OCI-M1 (cell line): Measurements from ENCODE around the gene ELL.
A peak's percentile ranks its signal among the peaks of the same experiment; 100 is the strongest.
"Not testable (repeated sequence)": the region's sequence is repeated elsewhere in the genome, so short reads cannot be mapped to it uniquely, and the experiment has no call there.

ENCODE experiments used
- DNase-seq: peaks from one replicate; lab custom pipeline; 2025; lab: John Stamatoyannopoulos, UW

ELL gene

GRCh38 chr19:18521692-18522123 is at the start of gene ELL:
Gene ELL (minus strand): TSS chr19:18522070. CDS start chr19:18522055, 15 bp downstream.
- DNase-seq: no peak

- no peak for DNase-seq
Measured at GRCh38 chr19:18568367-18568766, 46.5 kb upstream of the ELL start.

GRCh38 chr19:18566953-18567352 is 45.1 kb upstream of the ELL start:
- DNase-seq: no peak

DNA sequence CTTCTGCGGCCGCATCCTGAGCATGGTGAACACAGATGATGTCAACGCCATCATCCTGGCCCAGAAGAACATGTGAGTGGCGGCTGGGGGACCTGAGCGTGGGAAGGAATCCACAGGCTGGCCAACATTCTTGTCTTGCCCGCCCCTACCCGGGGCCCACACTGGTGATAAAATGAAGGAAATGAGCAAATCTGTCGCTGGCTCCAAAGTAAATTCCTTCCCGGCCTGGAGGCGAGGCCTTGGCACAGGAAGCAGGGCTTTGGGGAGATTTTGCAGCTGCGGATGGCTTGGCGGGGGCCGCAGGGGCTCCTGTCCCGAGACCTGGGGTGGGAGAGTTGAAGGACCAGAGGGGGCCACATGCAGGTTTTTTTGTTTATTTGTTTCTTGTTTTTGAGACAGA is 40.2 kb upstream of the ELL start:
- DNase-seq: no peak

- DNase-seq: no peak
Measured at GRCh38 chr19:18559685-18560084, 37.8 kb upstream of the ELL start.

DNA sequence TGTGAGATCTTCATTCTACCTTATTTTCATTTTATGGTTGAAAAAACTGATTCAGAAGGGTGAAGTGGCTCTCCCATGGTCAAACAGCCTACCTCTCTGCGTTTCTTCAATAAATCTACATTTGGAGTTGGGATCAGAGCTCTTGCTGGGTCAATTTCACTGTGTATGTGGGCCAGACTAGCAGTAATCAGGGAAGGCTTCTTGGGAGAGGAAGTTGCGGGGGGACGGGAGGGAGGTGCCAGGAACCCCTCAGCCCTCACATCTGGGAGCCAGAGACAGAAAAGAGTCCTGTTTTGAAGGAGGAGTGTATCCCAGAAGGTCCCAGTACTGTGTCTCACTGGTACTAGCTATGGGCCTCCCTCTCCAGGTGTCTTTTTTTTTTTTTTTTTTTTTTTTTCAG is 36.7 kb upstream of the ELL start:
- DNase-seq: no peak

GRCh38 chr19:18558202-18558555 is 36.3 kb upstream of the ELL start:
- DNase-seq: peak; percentile 37

DNA sequence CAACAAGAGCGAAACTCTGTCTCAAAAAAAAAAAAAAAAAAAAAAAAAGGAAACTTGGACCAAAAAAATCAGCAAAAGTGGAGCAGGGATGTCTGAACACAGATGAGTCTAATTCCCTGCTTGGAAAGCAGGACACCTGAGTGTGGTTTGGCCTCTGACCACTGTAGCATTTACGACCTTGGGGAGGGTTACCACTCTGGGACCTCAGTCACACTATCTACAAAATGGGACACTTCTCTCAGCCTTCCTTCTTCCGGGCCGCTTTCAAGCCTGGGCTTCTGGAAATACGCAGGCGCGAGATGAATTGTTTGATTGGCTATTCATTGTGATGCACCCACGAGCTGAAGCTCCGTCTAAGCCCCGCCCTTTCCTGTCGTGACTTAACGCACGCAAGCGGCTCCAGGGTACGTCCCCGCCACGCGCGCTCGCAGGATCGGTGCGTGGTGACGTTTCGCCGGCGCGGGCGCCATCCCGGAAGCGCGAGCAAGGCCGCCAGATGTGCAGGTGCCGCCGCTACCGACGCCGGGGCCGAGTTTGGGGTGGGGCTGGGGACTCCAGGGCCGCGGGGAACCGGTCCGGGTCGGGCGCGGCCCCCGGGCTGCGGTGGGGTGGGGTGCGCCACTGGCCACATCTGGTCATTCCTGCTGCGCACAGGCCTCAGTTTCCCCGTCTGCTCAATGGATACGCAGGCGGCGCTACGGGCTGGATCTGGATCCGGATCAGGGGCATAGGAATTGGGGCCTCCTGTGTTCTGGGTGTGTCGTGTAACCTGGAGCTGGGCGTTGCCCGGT is 35.7 kb upstream of the ELL start, which contains the start of gene KXD1:
Gene KXD1 (plus strand): TSS at position 460 of the 791 bp plus-strand sequence. CDS start 4,187 bp downstream, outside the sequence.
- DNase-seq: peak; percentile 98

GRCh38 chr19:18551631-18552030 is 29.8 kb upstream of the ELL start:
- no peak for DNase-seq

DNA sequence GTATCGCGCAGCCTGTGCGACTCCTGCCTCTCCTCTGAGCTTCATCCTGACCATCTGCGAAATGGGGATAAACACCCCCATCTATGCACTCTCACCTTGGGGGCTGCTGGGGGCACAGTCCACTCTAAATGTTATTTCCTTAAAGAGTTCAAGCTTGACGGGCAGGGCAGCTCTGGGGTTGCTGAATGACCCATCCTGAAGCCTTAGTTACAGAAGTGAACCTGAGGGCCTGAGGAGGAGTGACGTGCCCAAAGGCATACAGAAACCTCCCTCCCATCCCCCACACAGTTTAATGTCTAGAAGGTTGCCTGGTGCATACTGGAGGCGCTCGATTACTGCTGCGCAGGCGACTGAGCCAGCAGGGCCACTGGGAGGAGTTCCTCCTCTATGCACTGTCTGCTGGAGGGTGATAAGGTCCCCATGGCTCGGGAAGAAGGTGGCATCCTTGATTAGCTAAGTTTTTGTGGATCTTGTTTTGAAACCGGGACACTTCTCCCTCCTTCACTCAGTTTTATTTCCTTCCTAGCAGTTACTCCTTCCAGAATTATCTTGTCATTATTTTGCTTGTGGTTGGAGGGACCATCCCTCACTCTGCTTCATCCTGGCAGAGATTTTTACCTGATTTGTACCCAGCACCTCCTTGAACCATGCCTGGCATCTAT is 22.1 kb upstream of the ELL start:
- DNase-seq: peak; percentile 99

DNA sequence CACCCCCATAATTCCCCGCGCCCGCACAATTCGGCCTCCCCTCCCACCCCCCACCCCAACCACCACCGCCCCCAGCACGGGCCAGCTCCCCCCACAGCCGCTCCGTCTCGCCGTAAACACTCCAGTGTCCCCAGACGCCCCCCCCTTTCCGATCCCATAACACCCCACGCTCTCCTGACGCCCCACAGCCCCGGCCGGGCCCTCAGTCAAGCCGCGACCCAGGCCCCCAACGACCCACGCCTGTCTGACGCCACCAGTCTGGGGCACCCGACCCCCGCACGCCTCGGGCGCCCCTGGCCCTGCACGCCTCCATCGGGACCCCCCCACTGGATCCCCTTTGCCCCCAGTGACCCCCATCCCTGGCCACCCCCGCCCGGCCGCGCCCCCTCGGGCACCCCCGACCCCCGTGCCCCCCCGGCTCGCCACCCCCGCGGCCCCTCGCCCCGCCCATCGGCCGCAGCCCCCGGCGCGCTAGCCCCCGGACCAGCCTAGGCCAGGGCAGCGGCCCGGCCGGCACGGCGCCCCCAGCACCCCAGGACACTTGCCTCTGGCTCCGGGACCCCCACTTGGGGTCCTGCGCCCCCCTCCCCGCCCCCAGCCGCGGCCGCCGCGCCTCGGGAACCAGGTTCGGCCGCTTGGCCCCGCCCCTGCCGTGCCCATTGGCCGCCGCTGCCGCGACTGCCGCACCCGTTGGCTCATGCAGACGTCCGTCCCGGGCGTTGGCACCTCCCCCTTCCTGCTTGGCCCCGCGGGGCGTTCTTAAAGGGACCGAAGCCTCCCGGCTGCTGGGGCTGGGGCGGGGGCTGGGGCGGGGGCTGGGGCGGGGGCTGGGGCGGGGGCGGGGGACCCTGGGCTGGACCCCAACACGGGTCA is 21.3 kb upstream of the ELL start, which contains the start of gene FKBP8:
Gene FKBP8 (minus strand): TSS at position 633 of the 873 bp plus-strand sequence. CDS start 1,603 bp downstream, outside the sequence.
- peak; percentile 95 for DNase-seq

- peak; percentile 21 for DNase-seq
Measured at GRCh38 chr19:18541992-18542940, 20.4 kb upstream of the ELL start.

DNA sequence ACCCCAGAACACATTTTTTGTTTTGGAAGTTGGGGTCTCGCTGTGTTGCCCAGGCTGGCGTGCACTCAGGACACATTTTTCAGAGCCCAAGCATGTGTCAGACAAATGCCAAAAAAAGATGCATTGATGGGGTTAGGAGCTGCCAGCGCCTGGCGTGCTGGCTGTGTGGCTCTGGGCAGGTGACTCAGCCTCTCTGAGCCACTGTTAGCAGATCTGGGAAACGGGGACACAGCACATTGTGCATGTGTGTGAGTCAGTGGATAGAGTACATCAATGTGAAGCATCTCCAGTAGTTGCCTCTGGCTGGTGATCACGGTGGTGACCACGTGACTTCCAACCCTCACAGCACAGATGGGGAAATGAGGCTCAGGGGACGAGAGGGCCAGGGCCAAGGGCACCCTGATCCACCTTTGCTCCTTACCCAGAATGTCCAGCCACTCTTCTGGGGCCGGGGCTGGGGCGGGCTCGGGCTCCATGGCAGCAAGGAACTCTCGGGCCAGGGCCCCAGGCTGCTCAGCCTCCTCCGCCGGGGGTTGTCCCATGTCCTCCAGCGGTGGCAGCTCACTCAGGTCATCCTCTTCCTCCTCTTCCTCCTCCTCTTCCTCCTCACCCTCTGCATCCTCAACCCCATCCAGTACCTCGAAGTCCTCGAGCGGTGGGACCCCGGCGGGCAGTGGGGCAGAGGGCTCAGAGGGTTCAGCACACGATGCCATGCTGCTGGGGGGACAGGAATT is 19.6 kb upstream of the ELL start:
- DNase-seq: no peak

- DNase-seq: not testable (repeated sequence)
Measured at GRCh38 chr19:18540200-18540599, 18.3 kb upstream of the ELL start.

GRCh38 chr19:18539372-18539771 is 17.5 kb upstream of the ELL start:
- DNase-seq: no peak

DNA sequence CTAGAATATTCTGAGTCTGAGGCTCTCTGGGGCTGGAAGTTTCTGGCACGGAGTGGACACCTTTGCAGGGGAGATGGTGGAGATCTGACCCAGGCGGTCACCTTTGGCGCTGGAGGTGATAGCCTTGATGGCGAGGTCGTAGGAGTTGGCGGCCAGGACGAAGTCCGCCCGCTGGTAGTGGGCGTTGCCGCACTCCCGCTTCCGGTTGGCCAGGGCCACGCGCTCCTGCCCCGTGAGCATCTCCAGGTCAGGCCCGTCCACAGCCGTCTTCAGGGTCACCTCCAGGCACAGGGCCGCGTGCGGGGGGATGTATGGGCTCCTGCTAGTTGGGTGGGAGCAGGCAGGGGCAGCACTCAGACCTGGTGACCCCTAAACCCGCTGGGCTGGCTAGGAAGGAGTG is 16.2 kb upstream of the ELL start:
- DNase-seq: no peak

- DNase-seq: no peak
Measured at GRCh38 chr19:18537431-18537830, 15.6 kb upstream of the ELL start.

DNA sequence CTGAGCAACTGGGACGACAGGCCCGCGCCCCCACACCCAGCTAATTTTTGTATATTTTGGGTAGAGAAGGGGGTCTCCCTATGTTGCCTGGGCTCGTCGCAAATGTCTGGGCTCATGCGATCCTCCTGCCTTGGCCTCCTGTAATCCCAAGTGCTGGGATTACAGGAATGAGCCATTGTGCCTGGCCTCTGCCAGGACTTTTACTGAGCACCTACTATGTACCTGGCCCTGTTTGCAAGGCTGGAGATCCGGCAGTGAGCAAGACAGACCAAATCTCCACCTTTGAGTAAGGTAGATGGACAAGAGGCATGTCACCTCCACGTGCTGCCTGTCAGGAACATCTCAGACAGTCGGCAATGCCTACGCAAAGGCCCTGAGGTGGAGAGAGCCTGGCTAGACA is 14.6 kb upstream of the ELL start:
- DNase-seq: no peak

DNA sequence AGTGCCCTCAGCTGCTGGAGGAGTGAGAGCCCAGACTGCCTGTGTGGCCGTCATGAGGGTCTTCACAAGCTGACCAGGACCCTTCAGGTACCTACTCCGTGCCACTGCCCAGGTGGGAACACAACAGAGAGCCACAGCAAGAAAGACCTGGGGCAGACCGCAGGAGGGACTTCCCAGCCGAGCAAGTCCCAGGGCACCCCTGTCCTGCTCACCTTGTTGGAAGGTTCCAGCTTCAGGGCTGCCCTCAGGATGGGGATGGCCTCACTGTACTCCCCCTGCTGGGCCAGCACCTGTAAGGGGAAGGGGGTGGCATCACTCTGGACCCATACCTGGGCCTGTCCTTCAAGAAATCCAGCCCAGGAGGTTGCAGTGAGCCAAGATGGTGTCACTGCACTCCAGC is 11.2 kb upstream of the ELL start:
- DNase-seq: no peak

- no peak for DNase-seq
Measured at GRCh38 chr19:18532168-18532890, 10.5 kb upstream of the ELL start.
